Hepatocyte (in vitro differentiated cells): Measurements from ENCODE around the gene MAGOHB. TPM values are rescaled to one million over a fixed set of nuclear protein-coding genes. Genes with fewer than 3 reads are reported as not detected.
"Not testable (repeated sequence)": the region's sequence is repeated elsewhere in the genome, so short reads cannot be mapped to it uniquely, and the experiment has no call there.

Experiments used
- DNase-seq: peaks from one replicate; pipeline ENCODE4 v3.0.0-alpha.2; 2016; ENCODE audit warnings: low spot score
- H2AFZ ChIP-seq: fragments of 200-600 bp; sonication (generic); 2 replicates; pipeline ENCODE4 v1.6.0; 2016; ENCODE audit warnings: antibody characterized with exemption, mild to moderate bottlenecking
- H3K27ac ChIP-seq: fragments of 200-600 bp; sonication (generic); 2 replicates; pipeline ENCODE4 v1.5.1; 2016; ENCODE audit warnings: mild to moderate bottlenecking
- H3K27me3 ChIP-seq: fragments of 200-600 bp; sonication (generic); 2 replicates; pipeline ENCODE4 v1.6.1; 2016
- H3K36me3 ChIP-seq: fragments of 200-600 bp; sonication (generic); replicated peaks from 2 replicates; pipeline ENCODE4 v1.5.1; 2016; ENCODE audit warnings: low read depth; ENCODE audit not compliant: insufficient read depth
- H3K4me1 ChIP-seq: fragments of 200-600 bp; sonication (generic); 2 replicates; pipeline ENCODE4 v1.5.1; 2016; ENCODE audit warnings: mild to moderate bottlenecking, moderate library complexity; ENCODE audit not compliant: insufficient read depth
- H3K4me2 ChIP-seq: fragments of 200-600 bp; sonication (generic); 2 replicates; pipeline ENCODE4 v1.6.0; 2016
- H3K4me3 ChIP-seq: fragments of 200-600 bp; sonication (generic); 2 replicates; pipeline ENCODE4 v1.5.1; 2016; ENCODE audit warnings: mild to moderate bottlenecking
- H3K79me2 ChIP-seq: fragments of 200-600 bp; sonication (generic); 2 replicates; pipeline ENCODE4 v1.6.0; 2017; ENCODE audit warnings: mild to moderate bottlenecking
- H3K9me2 ChIP-seq: fragments of 200-600 bp; sonication (generic); replicated peaks from 2 replicates; pipeline ENCODE4 v1.6.0; 2017; ENCODE audit warnings: mild to moderate bottlenecking; ENCODE audit not compliant: insufficient read depth
- H3K9me3 ChIP-seq: fragments of 200-600 bp; sonication (generic); 2 replicates; pipeline ENCODE4 v1.5.1; 2016; ENCODE audit warnings: low read depth, mild to moderate bottlenecking
- H4K20me1 ChIP-seq: fragments of 200-600 bp; sonication (generic); 2 replicates; pipeline ENCODE4 v1.6.0; 2016; ENCODE audit warnings: mild to moderate bottlenecking; ENCODE audit not compliant: insufficient read depth, poor library complexity, severe bottlenecking
- EZH2 ChIP-seq: fragments of 200-600 bp; sonication (generic); IDR thresholded peaks from 2 replicates; pipeline ENCODE4 v1.6.1; 2016; ENCODE audit warnings: antibody characterized with exemption, mild to moderate bottlenecking, borderline replicate concordance
- EZH2phosphoT487 ChIP-seq: fragments of 200-600 bp; sonication (generic); IDR thresholded peaks from one replicate; pipeline ENCODE4 v1.6.1; 2018; ENCODE audit warnings: antibody characterized with exemption, mild to moderate bottlenecking, low read depth, moderate library complexity; ENCODE audit not compliant: unreplicated experiment, severe bottlenecking
- WGBS: methylation state at CpG from one replicate; pipeline ENCODE4 v1.1.6; 2016; ENCODE audit warnings: low lambda C conversion rate; ENCODE audit errors: missing lambda C conversion rate; 5-methylcytosine and 5-hydroxymethylcytosine counted together
- polyA plus RNA-seq: library from polyadenylated mRNA; unstranded; fragments of >200 nt; fragmentation: Nextera tagmentation; extraction: Ambion mirVana; gene quantifications from 2 replicates; pipeline ENCODE4 v1.2.1, GENCODE V29; 2016
- total RNA-seq: library from RNA; depleted of rRNA; stranded (reverse); fragments of >200 nt; gene quantifications from 2 replicates; pipeline ENCODE4 v1.2.3, GENCODE V29; 2014
- TF ChIP-seq, protein P1 (sequence below): fragments of 200-600 bp; sonication (generic); IDR thresholded peaks from 2 replicates; pipeline ENCODE4 v1.5.1; 2016; ENCODE audit warnings: antibody characterized with exemption, mild to moderate bottlenecking; ENCODE audit not compliant: poor library complexity

The MAGOHB gene
- total and polyA plus RNA-seq, 2 experiments from 2014 or later: 21.4 to 40.2 TPM

GRCh38 chr12:10615532-10615931, 2.1 kb upstream of the MAGOHB start:
- no peaks in the 10 kb centered on the region for H3K9me2 ChIP-seq
- no peak for TF ChIP-seq EZH2
- TF ChIP-seq, protein P1, sequence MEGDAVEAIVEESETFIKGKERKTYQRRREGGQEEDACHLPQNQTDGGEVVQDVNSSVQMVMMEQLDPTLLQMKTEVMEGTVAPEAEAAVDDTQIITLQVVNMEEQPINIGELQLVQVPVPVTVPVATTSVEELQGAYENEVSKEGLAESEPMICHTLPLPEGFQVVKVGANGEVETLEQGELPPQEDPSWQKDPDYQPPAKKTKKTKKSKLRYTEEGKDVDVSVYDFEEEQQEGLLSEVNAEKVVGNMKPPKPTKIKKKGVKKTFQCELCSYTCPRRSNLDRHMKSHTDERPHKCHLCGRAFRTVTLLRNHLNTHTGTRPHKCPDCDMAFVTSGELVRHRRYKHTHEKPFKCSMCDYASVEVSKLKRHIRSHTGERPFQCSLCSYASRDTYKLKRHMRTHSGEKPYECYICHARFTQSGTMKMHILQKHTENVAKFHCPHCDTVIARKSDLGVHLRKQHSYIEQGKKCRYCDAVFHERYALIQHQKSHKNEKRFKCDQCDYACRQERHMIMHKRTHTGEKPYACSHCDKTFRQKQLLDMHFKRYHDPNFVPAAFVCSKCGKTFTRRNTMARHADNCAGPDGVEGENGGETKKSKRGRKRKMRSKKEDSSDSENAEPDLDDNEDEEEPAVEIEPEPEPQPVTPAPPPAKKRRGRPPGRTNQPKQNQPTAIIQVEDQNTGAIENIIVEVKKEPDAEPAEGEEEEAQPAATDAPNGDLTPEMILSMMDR: no peak
- TF ChIP-seq EZH2phosphoT487: no peak
- peaks cover 3% of the 10 kb centered on the region for H3K27me3 ChIP-seq
- no peaks in the 10 kb centered on the region for H3K9me3 ChIP-seq
- no peak overlapping the region for H3K4me3 ChIP-seq
- peaks cover 21% of the 10 kb centered on the region for H3K79me2 ChIP-seq
- H4K20me1 ChIP-seq: no peaks in the 10 kb centered on the region
- H2AFZ ChIP-seq: no peak overlapping the region
- no peak overlapping the region for H3K4me2 ChIP-seq
- no peak for DNase-seq
- no peaks in the 10 kb centered on the region for H3K36me3 ChIP-seq
- no peaks in the 10 kb centered on the region for H3K4me1 ChIP-seq
- H3K27ac ChIP-seq: no peak overlapping the region
- WGBS: 84% methylated on average over 4 of the region's 4 CpGs

- Histone ChIP-seq H3K4me2 (peak overlapping the region; percentile 76), H2AFZ (peak overlapping the region; percentile 70), H4K20me1 (no peaks in the 10 kb centered on the region), H3K27me3 (no peaks in the 10 kb centered on the region), H3K4me1 (no peaks in the 10 kb centered on the region), H3K27ac (peak overlapping the region; percentile 89), H3K36me3 (no peaks in the 10 kb centered on the region), H3K9me3 (no peaks in the 10 kb centered on the region), H3K79me2 (peaks cover 21% of the 10 kb centered on the region), H3K9me2 (no peaks in the 10 kb centered on the region), H3K4me3 (peak overlapping the region; percentile 30)
- TF ChIP-seq EZH2 (no peak), EZH2phosphoT487 (no peak)
- TF ChIP-seq, protein P1: no peak
- WGBS: 42% methylated on average over 4 of the region's 4 CpGs
- no peak for DNase-seq
Observed at GRCh38 chr12:10614056-10614370, 604 bp upstream of the MAGOHB start.

- WGBS: 1% methylated on average over 6 of the region's 6 CpGs
- Histone ChIP-seq H3K27ac (peak overlapping the region; percentile 89), H3K79me2 (peaks cover 21% of the 10 kb centered on the region), H3K9me3 (no peaks in the 10 kb centered on the region), H3K9me2 (no peaks in the 10 kb centered on the region), H4K20me1 (no peaks in the 10 kb centered on the region), H3K4me1 (no peaks in the 10 kb centered on the region), H3K4me3 (peak overlapping the region; percentile 55), H3K27me3 (no peaks in the 10 kb centered on the region), H3K36me3 (no peaks in the 10 kb centered on the region), H2AFZ (peak overlapping the region; percentile 55), H3K4me2 (peak overlapping the region; percentile 81)
- DNase-seq: peak; percentile 10
- no peak for TF ChIP-seq EZH2phosphoT487
- TF ChIP-seq EZH2: no peak
- TF ChIP-seq, protein P1: no peak
Observed at GRCh38 chr12:10612984-10613348, 443 bp downstream of the MAGOHB start.

DNA sequence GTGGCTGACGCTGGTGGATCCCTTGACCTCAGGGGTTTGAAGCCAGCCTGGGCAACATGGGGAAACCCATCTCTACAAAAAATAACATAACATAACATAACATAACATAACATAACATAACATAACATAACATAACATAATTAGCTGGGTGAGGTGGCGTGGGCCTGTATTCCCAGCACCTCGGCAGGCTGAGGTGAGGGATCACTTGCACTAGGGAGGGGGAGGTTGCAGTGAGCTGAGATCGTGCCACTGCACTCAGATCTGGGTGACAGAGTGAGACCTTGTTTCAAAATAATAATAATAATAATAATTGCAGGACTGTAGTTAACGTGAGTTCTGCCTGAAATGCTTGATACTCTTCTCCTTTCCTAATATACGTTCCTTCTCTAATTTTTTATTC, 1.3 kb downstream of the MAGOHB start:
- H3K9me3 ChIP-seq: no peaks in the 10 kb centered on the region
- no peak for DNase-seq
- peaks cover 21% of the 10 kb centered on the region for H3K79me2 ChIP-seq
- peak overlapping the region; percentile 81 for H3K4me2 ChIP-seq
- H3K9me2 ChIP-seq: no peaks in the 10 kb centered on the region
- H4K20me1 ChIP-seq: no peaks in the 10 kb centered on the region
- no peaks in the 10 kb centered on the region for H3K27me3 ChIP-seq
- 77% methylated on average over 6 of the region's 6 CpGs for WGBS
- no peaks in the 10 kb centered on the region for H3K36me3 ChIP-seq
- H3K4me1 ChIP-seq: no peaks in the 10 kb centered on the region
- peak overlapping the region; percentile 55 for H3K4me3 ChIP-seq
- no peak for TF ChIP-seq EZH2
- TF ChIP-seq, protein P1: no peak
- no peak for TF ChIP-seq EZH2phosphoT487
- no peak overlapping the region for H2AFZ ChIP-seq
- no peak overlapping the region for H3K27ac ChIP-seq

- 94% methylated on average over 4 of the region's 4 CpGs for WGBS
- DNase-seq, H4K20me1 ChIP-seq, H2AFZ ChIP-seq, H3K27ac ChIP-seq, H3K9me3 ChIP-seq, H3K4me3 ChIP-seq, H3K27me3 ChIP-seq, H3K36me3 ChIP-seq, H3K4me1 ChIP-seq, H3K4me2 ChIP-seq, H3K9me2 ChIP-seq: not testable (repeated sequence)
- H3K79me2 ChIP-seq: peaks cover 21% of the 10 kb centered on the region
Observed at GRCh38 chr12:10611258-10611657, 2.2 kb downstream of the MAGOHB start.
